K562 (cell line): ENCODE results near the gene UIMC1. TPM values are rescaled to one million over a fixed set of nuclear protein-coding genes. Genes with fewer than 3 reads are reported as not detected.

ENCODE experiments used
- DMBX1 ChIP-seq: fragments of 250-450 bp; sonication (Bioruptor Pico); IDR thresholded peaks from 2 replicates; pipeline ENCODE4 v1.8.0; 2022; ENCODE audit warnings: inconsistent platforms, mild to moderate bottlenecking, moderate library complexity, borderline replicate concordance
- E2F4 ChIP-seq: sonication (generic); formaldehyde crosslinking; IDR thresholded peaks from 2 replicates; pipeline ENCODE4 v1.8.0; 2022; ENCODE audit warnings: mild to moderate bottlenecking, low read depth, missing genetic modification reagents
- HNRNPL ChIP-seq: fragments of 200-400 bp; formaldehyde crosslinking; IDR thresholded peaks from 2 replicates; pipeline ENCODE4 v1.6.1; 2017; ENCODE audit warnings: low read depth, mild to moderate bottlenecking, low read length
- KDM1A ChIP-seq, 2 experiments: fragments of 450-650 bp; IDR thresholded peaks; 2 replicates each; pipeline ENCODE4 v1.6.1; 2016; ENCODE audit warnings: mild to moderate bottlenecking in 2 of 2
- MAFG ChIP-seq: fragments of 450-650 bp; conservative IDR thresholded peaks from 2 replicates; pipeline ENCODE4 v1.6.1; 2016; ENCODE audit warnings: missing genetic modification characterization, missing compliant biosample characterization
- NR2F6 ChIP-seq: fragments of 450-650 bp; formaldehyde crosslinking; IDR thresholded peaks from 2 replicates; pipeline ENCODE4 v1.4.0; 2020; ENCODE audit warnings: mild to moderate bottlenecking
- TCF7L2 ChIP-seq: fragments of 150-350 bp; IDR thresholded peaks from 2 replicates; pipeline ENCODE4 v1.6.1; 2016; ENCODE audit warnings: low read depth, mild to moderate bottlenecking, low read length, moderate library complexity
- ZBTB8A ChIP-seq: fragments of 450-650 bp; IDR thresholded peaks from 2 replicates; pipeline ENCODE4 v1.6.1; 2018; ENCODE audit warnings: mild to moderate bottlenecking, moderate library complexity; ENCODE audit not compliant: partially characterized antibody
- ZNF146 ChIP-seq: IDR thresholded peaks from one replicate; pipeline ENCODE4 v1.6.1; 2018; ENCODE audit warnings: missing compliant biosample characterization; ENCODE audit not compliant: unreplicated experiment
- ZNF175 ChIP-seq: fragments of 200-800 bp; sonication (Bioruptor generic); IDR thresholded peaks from 2 replicates; pipeline ENCODE4 v1.6.1; 2016; ENCODE audit warnings: low read depth, mild to moderate bottlenecking, missing genetic modification characterization, missing compliant biosample characterization
- polyA plus RNA-seq, 8 experiments: library from polyadenylated mRNA; depleted of rRNA in 4 of 8; stranded (reverse) in 5 of 8; unstranded in 3 of 8; fragments of >200 nt; fragmentation: Nextera tagmentation in 2 of 8; fragmentation: Illumina TruSeq in 1 of 8; extraction: Ambion mirVana in 2 of 8; extraction: Trizol in 1 of 8; gene quantifications; 2 replicates each; pipeline versions ENCODE4 v1.2.1 to v1.2.3, GENCODE V29; 2011 to 2014; ENCODE audit warnings: inconsistent platforms in 1 of 8, missing spikeins in 1 of 8
- total RNA-seq, 7 experiments: library from RNA; depleted of rRNA in 6 of 7; stranded (reverse); fragments of >200 nt in 6 of 7; fragmentation: Illumina TruSeq in 2 of 7; extraction: Trizol in 2 of 7; gene quantifications; 2 replicates each; pipeline versions ENCODE4 v1.2.1 to v1.2.3, GENCODE V29; 2011 to 2021; ENCODE audit warnings: low replicate concordance in 1 of 7
- TF ChIP-seq, protein P1 (sequence below), 2 experiments: fragments of 150-350 bp in 1 of 2; IDR thresholded peaks; 2 replicates each; pipeline ENCODE4 v1.6.1; 2012 to 2016; ENCODE audit warnings: low read depth in 2 of 2, low read length in 2 of 2, mild to moderate bottlenecking in 1 of 2, moderate library complexity in 1 of 2
- TF ChIP-seq, protein P2 (sequence below): sonication (generic); formaldehyde crosslinking; IDR thresholded peaks from 2 replicates; pipeline ENCODE4 v1.8.1; 2023; ENCODE audit warnings: mild to moderate bottlenecking, missing genetic modification reagents

UIMC1 gene
- total and polyA plus RNA-seq, 9 of the 15 experiments (the other 6 are each of a cell fraction or from before 2014, with no cell fraction given): 14.9 to 51.7 (median 36.8) TPM

DNA sequence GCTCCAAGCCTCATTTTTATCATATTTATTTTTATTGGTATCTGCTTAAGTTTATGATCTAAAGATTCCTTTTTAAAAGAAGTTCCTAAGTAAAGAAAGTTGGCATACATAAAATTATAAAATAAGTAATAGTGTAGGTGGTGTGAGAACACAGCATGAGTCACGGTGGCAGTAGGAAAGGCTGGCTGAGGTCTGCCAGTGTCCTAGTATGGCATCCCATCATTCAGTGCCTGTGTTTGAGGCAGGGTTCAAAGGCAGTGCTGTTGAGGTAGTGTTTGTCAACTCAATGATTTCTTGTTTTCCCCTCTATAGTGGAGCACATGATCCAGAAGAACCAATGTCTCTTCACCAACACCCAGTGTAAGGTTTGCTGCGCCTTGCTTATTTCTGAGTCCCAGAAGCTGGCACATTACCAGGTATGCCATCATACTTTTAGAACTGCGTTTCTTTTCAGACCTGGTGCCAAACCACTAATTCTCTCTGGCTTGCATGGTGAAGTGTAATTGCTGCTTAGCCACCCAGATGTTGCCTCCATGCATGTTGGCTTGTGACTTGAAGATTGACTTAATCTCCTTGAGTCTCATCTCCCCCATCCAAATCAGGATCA is 34.3 kb upstream of the UIMC1 start (continued):
- TF ChIP-seq, protein P1, sequence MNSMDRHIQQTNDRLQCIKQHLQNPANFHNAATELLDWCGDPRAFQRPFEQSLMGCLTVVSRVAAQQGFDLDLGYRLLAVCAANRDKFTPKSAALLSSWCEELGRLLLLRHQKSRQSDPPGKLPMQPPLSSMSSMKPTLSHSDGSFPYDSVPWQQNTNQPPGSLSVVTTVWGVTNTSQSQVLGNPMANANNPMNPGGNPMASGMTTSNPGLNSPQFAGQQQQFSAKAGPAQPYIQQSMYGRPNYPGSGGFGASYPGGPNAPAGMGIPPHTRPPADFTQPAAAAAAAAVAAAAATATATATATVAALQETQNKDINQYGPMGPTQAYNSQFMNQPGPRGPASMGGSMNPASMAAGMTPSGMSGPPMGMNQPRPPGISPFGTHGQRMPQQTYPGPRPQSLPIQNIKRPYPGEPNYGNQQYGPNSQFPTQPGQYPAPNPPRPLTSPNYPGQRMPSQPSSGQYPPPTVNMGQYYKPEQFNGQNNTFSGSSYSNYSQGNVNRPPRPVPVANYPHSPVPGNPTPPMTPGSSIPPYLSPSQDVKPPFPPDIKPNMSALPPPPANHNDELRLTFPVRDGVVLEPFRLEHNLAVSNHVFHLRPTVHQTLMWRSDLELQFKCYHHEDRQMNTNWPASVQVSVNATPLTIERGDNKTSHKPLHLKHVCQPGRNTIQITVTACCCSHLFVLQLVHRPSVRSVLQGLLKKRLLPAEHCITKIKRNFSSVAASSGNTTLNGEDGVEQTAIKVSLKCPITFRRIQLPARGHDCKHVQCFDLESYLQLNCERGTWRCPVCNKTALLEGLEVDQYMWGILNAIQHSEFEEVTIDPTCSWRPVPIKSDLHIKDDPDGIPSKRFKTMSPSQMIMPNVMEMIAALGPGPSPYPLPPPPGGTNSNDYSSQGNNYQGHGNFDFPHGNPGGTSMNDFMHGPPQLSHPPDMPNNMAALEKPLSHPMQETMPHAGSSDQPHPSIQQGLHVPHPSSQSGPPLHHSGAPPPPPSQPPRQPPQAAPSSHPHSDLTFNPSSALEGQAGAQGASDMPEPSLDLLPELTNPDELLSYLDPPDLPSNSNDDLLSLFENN (IDR thresholded peaks at IDR 0.05; ENCODE audit: low read depth in 2 of 2, low read length in 2 of 2): no peak
- TF ChIP-seq HNRNPL (no peak), TCF7L2 (no peak), KDM1A (IDR thresholded peaks at IDR 0.05) (no peak), ZNF146 (CRISPR knock-in tag) (no peak), ZNF175 (CRISPR knock-in tag) (no peak), NR2F6 (CRISPR knock-in tag) (no peak), MAFG (tag) (no peak), ZBTB8A (no peak), DMBX1 (CRISPR knock-in tag) (no peak), E2F4 (no peak)
- TF ChIP-seq, protein P2, sequence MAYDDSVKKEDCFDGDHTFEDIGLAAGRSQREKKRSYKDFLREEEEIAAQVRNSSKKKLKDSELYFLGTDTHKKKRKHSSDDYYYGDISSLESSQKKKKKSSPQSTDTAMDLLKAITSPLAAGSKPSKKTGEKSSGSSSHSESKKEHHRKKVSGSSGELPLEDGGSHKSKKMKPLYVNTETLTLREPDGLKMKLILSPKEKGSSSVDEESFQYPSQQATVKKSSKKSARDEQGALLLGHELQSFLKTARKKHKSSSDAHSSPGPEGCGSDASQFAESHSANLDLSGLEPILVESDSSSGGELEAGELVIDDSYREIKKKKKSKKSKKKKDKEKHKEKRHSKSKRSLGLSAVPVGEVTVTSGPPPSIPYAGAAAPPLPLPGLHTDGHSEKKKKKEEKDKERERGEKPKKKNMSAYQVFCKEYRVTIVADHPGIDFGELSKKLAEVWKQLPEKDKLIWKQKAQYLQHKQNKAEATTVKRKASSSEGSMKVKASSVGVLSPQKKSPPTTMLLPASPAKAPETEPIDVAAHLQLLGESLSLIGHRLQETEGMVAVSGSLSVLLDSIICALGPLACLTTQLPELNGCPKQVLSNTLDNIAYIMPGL (CRISPR knock-in tag): no peak
